ENCODE results near the gene DOK6.
"Not testable (repeated sequence)": the region's sequence is repeated elsewhere in the genome, so short reads cannot be mapped to it uniquely, and the experiment has no call there.

Gene DOK6

GRCh38 chr18:69820538-69820937 lies 419.9 kb downstream of the DOK6 start:
- H3K9me3 ChIP-seq (ENCODE audit: control insufficient read depth, low read length) = no peaks in the 10 kb centered on the region
- H3K4me1 ChIP-seq (ENCODE audit: control insufficient read depth, insufficient read depth, low read length, poor library complexity, severe bottlenecking) = no peaks in the 10 kb centered on the region
- H3K36me3 ChIP-seq (ENCODE audit: control insufficient read depth, insufficient read depth, low read length) = no peaks in the 10 kb centered on the region
- H3K27ac ChIP-seq (ENCODE audit: low read depth, low read length, severe bottlenecking) = no peak overlapping the region
- WGBS, 2 experiments (ENCODE audit: insufficient coverage in 2 of 2) = no CpG with 5 or more reads among the region's 4 CpGs
- no peak overlapping the region for H3K4me3 ChIP-seq (ENCODE audit: extremely low read depth, insufficient read depth, low read length, poor library complexity, severe bottlenecking)

DNA sequence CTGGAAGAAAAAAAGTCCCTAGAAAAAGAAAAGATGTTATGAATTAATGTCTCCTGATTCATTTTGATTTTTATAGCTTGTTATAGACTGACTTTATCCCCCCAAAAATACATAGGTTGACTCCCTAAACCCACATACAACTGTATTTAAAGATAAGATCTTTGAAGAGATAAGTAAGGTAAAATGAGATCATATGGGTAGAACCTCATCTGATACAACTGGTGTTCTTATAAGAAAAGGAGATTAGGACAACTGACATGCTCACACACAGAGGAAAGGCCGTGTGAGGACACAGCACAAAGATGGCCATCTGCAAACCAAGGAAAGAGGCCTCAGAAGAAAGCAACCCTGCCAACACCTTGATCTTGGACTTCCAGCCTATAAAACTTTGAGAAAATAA lies 429.5 kb downstream of the DOK6 start:
- Histone ChIP-seq H3K27ac (ENCODE audit: low read depth, low read length, severe bottlenecking) (no peak overlapping the region), H3K36me3 (ENCODE audit: control insufficient read depth, insufficient read depth, low read length) (no peaks in the 10 kb centered on the region), H3K4me3 (ENCODE audit: extremely low read depth, insufficient read depth, low read length, poor library complexity, severe bottlenecking) (no peak overlapping the region), H3K4me1 (ENCODE audit: control insufficient read depth, insufficient read depth, low read length, poor library complexity, severe bottlenecking) (no peaks in the 10 kb centered on the region), H3K9me3 (ENCODE audit: control insufficient read depth, low read length) (no peaks in the 10 kb centered on the region)
- WGBS, 2 experiments (ENCODE audit: insufficient coverage in 2 of 2) = 80 to 83% methylated on average over 1 of the region's 1 CpG

DNA sequence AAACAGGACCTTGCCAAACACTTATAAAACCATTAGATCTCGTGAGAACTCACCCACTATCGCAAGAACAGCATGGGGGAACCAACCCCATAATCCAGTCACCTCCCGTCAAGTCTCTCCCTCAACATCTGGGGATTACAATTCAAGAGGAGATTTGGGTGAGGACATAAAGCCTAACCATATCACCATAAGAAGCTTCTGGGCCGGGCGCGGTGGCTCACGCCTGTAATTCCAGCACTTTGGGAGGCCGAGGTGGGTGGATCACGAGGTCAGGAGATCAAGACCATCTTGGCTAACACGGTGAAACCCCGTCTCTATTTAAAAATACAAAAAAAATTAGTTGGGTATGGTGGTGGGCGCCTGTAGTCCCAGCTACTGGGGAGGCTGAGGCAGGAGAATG lies 434.3 kb downstream of the DOK6 start:
- not testable (repeated sequence) for H3K4me1 ChIP-seq (ENCODE audit: control insufficient read depth, insufficient read depth, low read length, poor library complexity, severe bottlenecking); H3K27ac ChIP-seq (ENCODE audit: low read depth, low read length, severe bottlenecking); H3K36me3 ChIP-seq (ENCODE audit: control insufficient read depth, insufficient read depth, low read length); H3K4me3 ChIP-seq (ENCODE audit: extremely low read depth, insufficient read depth, low read length, poor library complexity, severe bottlenecking); H3K9me3 ChIP-seq (ENCODE audit: control insufficient read depth, low read length)
- WGBS, 2 experiments (ENCODE audit: insufficient coverage in 2 of 2) = 96% methylated on average over 4 of the region's 12 CpGs; no CpG with 5 or more reads in 1 of the 2 experiments

DNA sequence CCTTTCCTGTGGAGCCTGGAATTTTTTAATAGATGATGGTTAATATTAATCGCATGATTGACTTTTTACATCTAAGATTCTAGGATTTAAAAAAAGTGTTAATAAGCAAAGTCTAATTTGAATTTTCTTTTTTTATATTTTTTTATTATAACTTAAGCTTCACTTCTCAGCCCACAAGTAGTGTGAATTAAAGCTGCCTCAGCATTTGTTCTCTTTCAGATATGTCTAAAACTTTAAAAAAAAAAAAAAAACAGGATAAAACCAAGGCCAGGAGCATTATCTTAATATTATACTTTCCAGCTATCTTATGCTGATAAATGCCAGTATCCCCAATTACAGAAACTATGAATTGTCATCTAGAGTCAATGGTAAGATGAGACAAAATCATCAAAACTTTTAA lies 437.3 kb downstream of the DOK6 start:
- H3K4me1 ChIP-seq (ENCODE audit: control insufficient read depth, insufficient read depth, low read length, poor library complexity, severe bottlenecking) = no peaks in the 10 kb centered on the region
- WGBS, 2 experiments (ENCODE audit: insufficient coverage in 2 of 2) = no CpG with 5 or more reads among the region's 1 CpG
- no peaks in the 10 kb centered on the region for H3K9me3 ChIP-seq (ENCODE audit: control insufficient read depth, low read length)
- H3K4me3 ChIP-seq (ENCODE audit: extremely low read depth, insufficient read depth, low read length, poor library complexity, severe bottlenecking) = no peak overlapping the region
- H3K27ac ChIP-seq (ENCODE audit: low read depth, low read length, severe bottlenecking) = no peak overlapping the region
- no peaks in the 10 kb centered on the region for H3K36me3 ChIP-seq (ENCODE audit: control insufficient read depth, insufficient read depth, low read length)

GRCh38 chr18:69838620-69839411 lies 438.1 kb downstream of the DOK6 start:
- H3K27ac ChIP-seq (ENCODE audit: low read depth, low read length, severe bottlenecking) = no peak overlapping the region
- no peaks in the 10 kb centered on the region for H3K36me3 ChIP-seq (ENCODE audit: control insufficient read depth, insufficient read depth, low read length)
- H3K9me3 ChIP-seq (ENCODE audit: control insufficient read depth, low read length) = no peaks in the 10 kb centered on the region
- 86 to 95% methylated on average over 3 of the region's 3 CpGs for WGBS, 2 experiments (ENCODE audit: insufficient coverage in 2 of 2)
- H3K4me3 ChIP-seq (ENCODE audit: extremely low read depth, insufficient read depth, low read length, poor library complexity, severe bottlenecking) = no peak overlapping the region
- H3K4me1 ChIP-seq (ENCODE audit: control insufficient read depth, insufficient read depth, low read length, poor library complexity, severe bottlenecking) = no peaks in the 10 kb centered on the region

- Histone ChIP-seq H3K4me1 (ENCODE audit: control insufficient read depth, insufficient read depth, low read length, poor library complexity, severe bottlenecking) (no peaks in the 10 kb centered on the region), H3K4me3 (ENCODE audit: extremely low read depth, insufficient read depth, low read length, poor library complexity, severe bottlenecking) (no peak overlapping the region)
Measured at GRCh38 chr18:69839497-69839896, 438.8 kb downstream of the DOK6 start.

DNA sequence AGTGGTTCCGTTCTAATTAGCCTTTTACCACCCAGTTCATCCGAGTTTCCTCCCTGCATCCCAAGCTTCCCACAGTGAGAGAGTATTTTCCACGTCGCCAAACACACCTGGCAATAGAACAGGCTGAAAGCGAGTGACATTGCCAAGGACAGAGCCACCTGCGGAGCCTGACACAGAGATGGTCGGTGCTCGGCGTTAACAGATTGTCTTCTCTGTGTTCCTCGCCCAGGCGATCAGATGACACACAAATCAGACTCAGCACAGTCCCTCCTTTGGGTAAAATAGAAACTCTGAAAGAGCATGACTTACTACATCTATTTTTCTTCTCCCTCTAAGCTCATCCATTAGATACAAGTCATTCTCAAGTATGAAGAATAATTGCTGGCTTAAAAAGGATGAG lies 439.3 kb downstream of the DOK6 start:
- 94 to 97% methylated on average over 10 of the region's 11 CpGs for WGBS, 2 experiments (ENCODE audit: insufficient coverage in 2 of 2)
- Histone ChIP-seq H3K9me3 (ENCODE audit: control insufficient read depth, low read length) (no peaks in the 10 kb centered on the region), H3K36me3 (ENCODE audit: control insufficient read depth, insufficient read depth, low read length) (no peaks in the 10 kb centered on the region), H3K4me3 (ENCODE audit: extremely low read depth, insufficient read depth, low read length, poor library complexity, severe bottlenecking) (no peak overlapping the region), H3K27ac (ENCODE audit: low read depth, low read length, severe bottlenecking) (no peak overlapping the region), H3K4me1 (ENCODE audit: control insufficient read depth, insufficient read depth, low read length, poor library complexity, severe bottlenecking) (no peaks in the 10 kb centered on the region)

More at GRCh38 chr18:69839497-69839896, 438.8 kb downstream of the DOK6 start:
- 91 to 93% methylated on average over 10 to 11 of the region's 11 CpGs for WGBS, 2 experiments (ENCODE audit: insufficient coverage in 2 of 2)
- H3K27ac ChIP-seq (ENCODE audit: low read depth, low read length, severe bottlenecking) = no peak overlapping the region
- H3K9me3 ChIP-seq (ENCODE audit: control insufficient read depth, low read length) = no peaks in the 10 kb centered on the region
- H3K36me3 ChIP-seq (ENCODE audit: control insufficient read depth, insufficient read depth, low read length) = no peaks in the 10 kb centered on the region

DNA sequence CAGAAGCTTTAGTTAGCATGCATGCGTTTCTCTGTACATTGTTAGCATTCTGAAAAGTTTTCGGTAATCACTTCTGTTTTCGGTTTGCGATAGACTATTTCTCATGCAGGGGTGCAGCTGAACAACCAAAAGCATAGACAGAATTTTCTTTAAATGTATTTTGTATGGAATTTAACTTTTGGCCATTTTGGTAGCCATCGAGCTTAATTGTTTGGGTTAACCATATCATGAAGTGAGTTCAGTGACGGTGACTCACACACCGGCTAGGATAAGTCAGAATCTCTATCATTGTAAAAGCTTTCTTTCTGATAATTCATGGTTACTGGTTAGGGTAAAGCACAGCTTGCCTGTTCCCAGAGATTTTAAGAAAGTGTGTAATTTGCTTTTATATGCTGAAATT lies 439.8 kb downstream of the DOK6 start:
- no peak overlapping the region for H3K4me3 ChIP-seq (ENCODE audit: extremely low read depth, insufficient read depth, low read length, poor library complexity, severe bottlenecking)
- H3K9me3 ChIP-seq (ENCODE audit: control insufficient read depth, low read length) = no peaks in the 10 kb centered on the region
- H3K4me1 ChIP-seq (ENCODE audit: control insufficient read depth, insufficient read depth, low read length, poor library complexity, severe bottlenecking) = no peaks in the 10 kb centered on the region
- no peak overlapping the region for H3K27ac ChIP-seq (ENCODE audit: low read depth, low read length, severe bottlenecking)
- H3K36me3 ChIP-seq (ENCODE audit: control insufficient read depth, insufficient read depth, low read length) = no peaks in the 10 kb centered on the region
- WGBS, 2 experiments (ENCODE audit: insufficient coverage in 2 of 2) = 92 to 99% methylated on average over 6 to 7 of the region's 7 CpGs

GRCh38 chr18:69841117-69841516 lies 440.4 kb downstream of the DOK6 start:
- no peaks in the 10 kb centered on the region for H3K9me3 ChIP-seq (ENCODE audit: control insufficient read depth, low read length)
- WGBS, 2 experiments (ENCODE audit: insufficient coverage in 2 of 2) = 87 to 91% methylated on average over 8 to 9 of the region's 9 CpGs
- no peak overlapping the region for H3K27ac ChIP-seq (ENCODE audit: low read depth, low read length, severe bottlenecking)
- H3K36me3 ChIP-seq (ENCODE audit: control insufficient read depth, insufficient read depth, low read length) = no peaks in the 10 kb centered on the region
- no peaks in the 10 kb centered on the region for H3K4me1 ChIP-seq (ENCODE audit: control insufficient read depth, insufficient read depth, low read length, poor library complexity, severe bottlenecking)
- no peak overlapping the region for H3K4me3 ChIP-seq (ENCODE audit: extremely low read depth, insufficient read depth, low read length, poor library complexity, severe bottlenecking)

- H3K9me3 ChIP-seq (ENCODE audit: control insufficient read depth, low read length) = no peaks in the 10 kb centered on the region
- no peaks in the 10 kb centered on the region for H3K4me1 ChIP-seq (ENCODE audit: control insufficient read depth, insufficient read depth, low read length, poor library complexity, severe bottlenecking)
- H3K4me3 ChIP-seq (ENCODE audit: extremely low read depth, insufficient read depth, low read length, poor library complexity, severe bottlenecking) = no peak overlapping the region
- H3K27ac ChIP-seq (ENCODE audit: low read depth, low read length, severe bottlenecking) = no peak overlapping the region
- 100% methylated on average over 1 to 2 of the region's 5 CpGs for WGBS, 2 experiments (ENCODE audit: insufficient coverage in 2 of 2)
- no peaks in the 10 kb centered on the region for H3K36me3 ChIP-seq (ENCODE audit: control insufficient read depth, insufficient read depth, low read length)
Measured at GRCh38 chr18:69843015-69843414, 442.3 kb downstream of the DOK6 start.

DNA sequence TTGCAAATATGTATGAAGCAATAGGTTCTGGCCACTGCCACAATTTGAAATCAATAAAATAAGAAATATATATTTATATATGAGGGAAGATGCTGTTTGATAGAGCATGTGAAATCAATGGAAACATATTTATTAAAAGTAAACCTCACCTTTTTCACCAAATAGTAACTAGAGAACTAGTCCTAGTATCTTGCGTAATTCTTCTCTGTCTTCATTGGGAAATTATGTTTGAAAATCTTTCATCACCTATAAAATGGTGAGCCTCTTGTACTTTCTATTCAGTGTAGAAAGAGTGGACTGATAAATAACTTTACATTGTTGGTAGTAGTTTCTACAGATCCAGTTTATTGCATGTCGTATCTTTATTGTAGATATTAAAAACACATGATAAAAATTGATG lies 444.0 kb downstream of the DOK6 start:
- H3K36me3 ChIP-seq (ENCODE audit: control insufficient read depth, insufficient read depth, low read length) = no peaks in the 10 kb centered on the region
- WGBS, 2 experiments (ENCODE audit: insufficient coverage in 2 of 2) = 100% methylated on average over 1 of the region's 2 CpGs; no CpG with 5 or more reads in 1 of the 2 experiments
- no peaks in the 10 kb centered on the region for H3K9me3 ChIP-seq (ENCODE audit: control insufficient read depth, low read length)
- no peak overlapping the region for H3K4me3 ChIP-seq (ENCODE audit: extremely low read depth, insufficient read depth, low read length, poor library complexity, severe bottlenecking)
- no peak overlapping the region for H3K27ac ChIP-seq (ENCODE audit: low read depth, low read length, severe bottlenecking)
- H3K4me1 ChIP-seq (ENCODE audit: control insufficient read depth, insufficient read depth, low read length, poor library complexity, severe bottlenecking) = no peaks in the 10 kb centered on the region

Data from mesodermal cell (in vitro differentiated cells).